A673 (cell line): Measurements from ENCODE around the gene ZNF385C. TPM values are rescaled to one million over a fixed set of nuclear protein-coding genes. Genes with fewer than 3 reads are reported as not detected.

Experiments
- BruUV-seq: library from RNA; stranded (reverse); fragments of 400-500 nt; replicated peaks from 2 replicates; lab custom pipeline; 2021; lab: Mats Ljungman, UMichigan
- CTCF ChIA-PET: fragments of 300-600 bp; sonication (Branson Sonifier 250); formaldehyde crosslinking; loops from one replicate; lab custom pipeline; 2022; ENCODE audit warnings: antibody characterized with exemption; lab: Charles Lee
- POLR2A ChIA-PET: fragments of 300-600 bp; sonication (Branson Sonifier 250); formaldehyde crosslinking; loops from one replicate; lab custom pipeline; 2022; ENCODE audit warnings: antibody characterized with exemption; ENCODE audit not compliant: low non-redundant PET; lab: Charles Lee
- DNase-seq: peaks from one replicate; pipeline ENCODE4 v3.0.0-alpha.2; 2015; ENCODE audit warnings: low spot score
- H3K27ac ChIP-seq: fragments of 200-600 bp; sonication (generic); 2 replicates; pipeline ENCODE4 v1.5.1; 2016; ENCODE audit warnings: mixed run types, low read depth, mild to moderate bottlenecking, mixed read lengths, antibody characterized with exemption, low read length; ENCODE audit not compliant: poor library complexity, severe bottlenecking
- H3K27me3 ChIP-seq: fragments of 200-600 bp; sonication (generic); replicated peaks from 2 replicates; pipeline ENCODE4 v1.6.1; 2017; ENCODE audit warnings: mixed run types, low read depth, mild to moderate bottlenecking, mixed read lengths, antibody characterized with exemption, low read length; ENCODE audit not compliant: insufficient read depth, poor library complexity
- H3K36me3 ChIP-seq: fragments of 200-600 bp; sonication (generic); 2 replicates; pipeline ENCODE4 v1.6.1; 2016; ENCODE audit warnings: mixed run types, mild to moderate bottlenecking, mixed read lengths, antibody characterized with exemption, low read length; ENCODE audit not compliant: insufficient read depth, poor library complexity, severe bottlenecking
- H3K4me1 ChIP-seq: fragments of 200-600 bp; sonication (generic); 2 replicates; pipeline ENCODE4 v1.6.1; 2017; ENCODE audit warnings: mixed run types, mild to moderate bottlenecking, mixed read lengths, antibody characterized with exemption, low read length; ENCODE audit not compliant: insufficient read depth, poor library complexity, severe bottlenecking
- H3K4me3 ChIP-seq: fragments of 200-600 bp; sonication (generic); 2 replicates; pipeline ENCODE4 v1.5.1; 2016; ENCODE audit warnings: low read depth, mixed run types, mild to moderate bottlenecking, mixed read lengths, low read length; ENCODE audit not compliant: poor library complexity, severe bottlenecking
- H3K9me3 ChIP-seq: fragments of 200-600 bp; sonication (generic); 2 replicates; pipeline ENCODE4 v1.6.1; 2016; ENCODE audit warnings: mixed run types, low read depth, mild to moderate bottlenecking, mixed read lengths, antibody characterized with exemption, low read length; ENCODE audit not compliant: poor library complexity, severe bottlenecking
- EZH2 ChIP-seq: fragments of 200-600 bp; sonication (generic); IDR thresholded peaks from 2 replicates; pipeline ENCODE4 v1.6.1; 2017; ENCODE audit warnings: borderline replicate concordance, low read depth, mild to moderate bottlenecking, mixed read lengths, antibody characterized with exemption, low read length; ENCODE audit not compliant: poor library complexity, severe bottlenecking
- intact Hi-C: fragments of 100-400 bp; cut with micrococcal nuclease; formaldehyde crosslinking; loops from one replicate; pipeline ENCODE4 v1.10.0; 2022; ENCODE audit not compliant: unreplicated experiment
- total RNA-seq: library from RNA; stranded (reverse); gene quantifications from 2 replicates; pipeline ENCODE4 v1.2.3, GENCODE V29; 2021
- TF ChIP-seq, protein P1 (sequence below): fragments of 300-800, 200-600 bp; sonication (generic); conservative IDR thresholded peaks from 2 replicates; pipeline ENCODE4 v1.5.1; 2017; ENCODE audit warnings: low read depth, mild to moderate bottlenecking, antibody characterized with exemption, low read length, moderate library complexity, mixed read lengths

Gene ZNF385C
- total RNA-seq, 1 experiment from 2014 or later, result 0.17 TPM

DNA sequence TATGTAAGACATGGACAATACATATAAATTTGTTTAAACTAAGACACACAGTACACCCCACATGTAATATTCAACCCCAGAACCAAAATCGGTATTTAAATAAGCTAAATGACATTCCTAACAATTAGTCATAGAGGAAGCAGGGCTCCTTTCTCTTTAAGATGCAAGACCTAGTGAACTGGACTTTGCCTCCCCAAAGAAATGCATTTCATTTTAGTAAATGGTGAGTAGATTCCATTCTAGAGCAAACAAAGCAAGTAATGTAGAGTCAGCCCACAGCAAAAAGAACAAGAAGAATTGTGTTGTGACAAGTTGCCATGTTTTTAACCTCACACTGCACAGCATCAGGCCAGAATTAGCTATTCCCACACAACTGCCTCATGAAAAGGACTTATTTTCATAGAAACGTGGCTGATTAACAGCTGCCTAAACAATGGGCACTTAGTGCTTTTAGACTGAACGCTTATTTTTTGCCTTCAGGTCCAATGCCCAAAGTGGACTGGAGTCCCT is 95.4 kb downstream of the ZNF385C start:
- BruUV-seq, result no TSS peak
- Histone ChIP-seq H3K4me1 (no peaks in the 10 kb centered on the region), H3K27ac (no peak overlapping the region), H3K4me3 (no peak overlapping the region), H3K9me3 (no peaks in the 10 kb centered on the region), H3K27me3 (no peaks in the 10 kb centered on the region), H3K36me3 (peaks cover 8% of the 10 kb centered on the region)
- POLR2A ChIA-PET, result no interaction called here
- CTCF ChIA-PET, result interaction anchor here (0.5 kb wide), 1 partner anchor 39 kb away, joined by 3 read pairs; no protein-coding TSS in a partner anchor
- intact Hi-C loops, result no loop called here
- TF ChIP-seq, protein P1, sequence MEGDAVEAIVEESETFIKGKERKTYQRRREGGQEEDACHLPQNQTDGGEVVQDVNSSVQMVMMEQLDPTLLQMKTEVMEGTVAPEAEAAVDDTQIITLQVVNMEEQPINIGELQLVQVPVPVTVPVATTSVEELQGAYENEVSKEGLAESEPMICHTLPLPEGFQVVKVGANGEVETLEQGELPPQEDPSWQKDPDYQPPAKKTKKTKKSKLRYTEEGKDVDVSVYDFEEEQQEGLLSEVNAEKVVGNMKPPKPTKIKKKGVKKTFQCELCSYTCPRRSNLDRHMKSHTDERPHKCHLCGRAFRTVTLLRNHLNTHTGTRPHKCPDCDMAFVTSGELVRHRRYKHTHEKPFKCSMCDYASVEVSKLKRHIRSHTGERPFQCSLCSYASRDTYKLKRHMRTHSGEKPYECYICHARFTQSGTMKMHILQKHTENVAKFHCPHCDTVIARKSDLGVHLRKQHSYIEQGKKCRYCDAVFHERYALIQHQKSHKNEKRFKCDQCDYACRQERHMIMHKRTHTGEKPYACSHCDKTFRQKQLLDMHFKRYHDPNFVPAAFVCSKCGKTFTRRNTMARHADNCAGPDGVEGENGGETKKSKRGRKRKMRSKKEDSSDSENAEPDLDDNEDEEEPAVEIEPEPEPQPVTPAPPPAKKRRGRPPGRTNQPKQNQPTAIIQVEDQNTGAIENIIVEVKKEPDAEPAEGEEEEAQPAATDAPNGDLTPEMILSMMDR, result no peak
- no peak for TF ChIP-seq EZH2
- DNase-seq, result no peak

DNA sequence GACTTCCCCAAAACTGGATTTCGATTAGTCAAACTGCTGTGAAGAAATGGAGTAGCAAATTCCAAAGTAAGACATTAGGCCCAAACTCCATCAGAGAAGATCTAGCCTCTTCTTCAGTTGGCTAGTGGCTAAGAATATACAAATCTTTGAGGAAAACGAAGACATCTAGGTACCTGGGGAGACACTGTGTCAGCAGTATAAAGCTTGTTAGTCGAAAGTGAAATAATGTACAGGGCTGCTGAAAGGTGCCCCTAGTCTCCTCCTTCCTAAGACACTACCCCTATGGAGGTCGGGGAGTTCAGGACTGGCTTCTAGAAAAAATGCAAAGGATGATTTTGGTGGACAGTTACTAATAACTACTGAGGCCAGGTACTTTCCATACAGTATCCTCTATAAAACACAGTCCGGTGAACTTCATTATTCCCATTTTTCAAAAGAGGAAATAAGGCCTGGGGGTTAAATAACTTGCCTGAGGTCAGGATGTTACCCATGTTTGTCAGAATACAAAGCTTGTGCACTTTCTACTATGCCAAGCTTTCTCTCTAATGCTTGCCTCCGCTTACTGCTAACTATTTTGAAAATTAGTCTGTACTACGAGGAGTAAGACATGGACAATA is 96.0 kb downstream of the ZNF385C start:
- no TSS peak for BruUV-seq
- no peak for TF ChIP-seq EZH2
- Histone ChIP-seq H3K4me1 (no peaks in the 10 kb centered on the region), H3K27ac (no peak overlapping the region), H3K27me3 (no peaks in the 10 kb centered on the region), H3K9me3 (no peaks in the 10 kb centered on the region), H3K4me3 (no peak overlapping the region), H3K36me3 (peaks cover 8% of the 10 kb centered on the region)
- POLR2A ChIA-PET, result no interaction called here
- intact Hi-C loops, result no loop called here
- no peak for DNase-seq
- CTCF ChIA-PET, result interaction anchor here (0.5 kb wide), 1 partner anchor 38 kb away, joined by 3 read pairs; no protein-coding TSS in a partner anchor

DNA sequence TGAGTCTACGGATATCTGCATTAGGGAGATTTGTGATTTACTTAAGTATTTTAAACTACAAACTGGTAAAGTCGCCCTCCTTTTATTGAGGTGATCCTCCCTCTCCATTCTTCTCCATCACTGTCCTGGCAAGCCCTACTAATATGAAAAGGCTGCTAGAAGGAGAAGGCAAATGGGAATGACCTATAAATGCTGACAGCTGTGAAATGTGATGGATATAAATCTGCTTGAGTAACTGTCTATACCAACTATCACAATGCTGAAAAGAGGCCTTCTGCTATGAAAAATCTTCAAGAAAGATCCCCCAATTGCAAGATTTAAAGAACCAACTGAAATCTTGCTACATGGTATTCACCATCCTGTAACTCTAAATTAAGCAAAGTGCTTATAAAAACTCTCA is 96.5 kb downstream of the ZNF385C start:
- Histone ChIP-seq H3K4me1 (no peaks in the 10 kb centered on the region), H3K4me3 (no peak overlapping the region), H3K36me3 (peaks cover 12% of the 10 kb centered on the region), H3K27ac (no peak overlapping the region), H3K9me3 (no peaks in the 10 kb centered on the region), H3K27me3 (no peaks in the 10 kb centered on the region)
- BruUV-seq, result no TSS peak
- ChIA-PET POLR2A (no interaction called here), CTCF (no interaction called here)
- intact Hi-C loops, result no loop called here
- TF ChIP-seq, protein P1, result no peak
- no peak for TF ChIP-seq EZH2
- DNase-seq, result no peak
